PC-3 (cell line): ENCODE results near the gene ACTG2. TPM values are rescaled to one million over a fixed set of nuclear protein-coding genes. Genes with fewer than 3 reads are reported as not detected.
A peak's percentile ranks its signal among the peaks of the same experiment; 100 is the strongest.

Source experiments
- ATAC-seq: fragments of 200-7000 bp; cut with Tn5 transposase; 2 replicates; pipeline ENCODE4 v1.9.1; 2020; ENCODE audit warnings: mild to moderate bottlenecking, moderate library complexity
- BruUV-seq: library from RNA; stranded (reverse); fragments of 400-500 nt; replicated peaks from 2 replicates; lab custom pipeline; 2021; lab: Mats Ljungman, UMichigan
- CTCF ChIA-PET: fragments of 300-600 bp; sonication (Branson Sonifier 250); formaldehyde crosslinking; loops from one replicate; lab custom pipeline; 2022; ENCODE audit warnings: antibody characterized with exemption; lab: Charles Lee
- POLR2A ChIA-PET: fragments of 300-600 bp; sonication (Branson Sonifier 250); formaldehyde crosslinking; loops from one replicate; lab custom pipeline; 2022; ENCODE audit warnings: antibody characterized with exemption; ENCODE audit not compliant: unreplicated experiment; lab: Charles Lee
- DNase-seq: peaks from one replicate; pipeline ENCODE4 v3.0.0-alpha.2; 2015
- H2AFZ ChIP-seq: fragments of 300-600 bp; sonication (generic); 2 replicates; pipeline ENCODE4 v1.6.0; 2016; ENCODE audit warnings: antibody characterized with exemption, low read length
- H3F3A ChIP-seq: fragments of 300-600 bp; sonication (generic); one replicate; pipeline ENCODE4 v1.6.0; 2017; ENCODE audit warnings: antibody characterized with exemption, low read length, control low read depth, mild to moderate bottlenecking; ENCODE audit not compliant: unreplicated experiment
- H3K27ac ChIP-seq: fragments of 300-600 bp; sonication (generic); 2 replicates; pipeline ENCODE4 v1.5.1; 2016; ENCODE audit warnings: mild to moderate bottlenecking, low read length
- H3K27me3 ChIP-seq: fragments of 300-600 bp; sonication (generic); 2 replicates; pipeline ENCODE4 v1.6.1; 2016; ENCODE audit warnings: low read length, mixed read lengths
- H3K36me3 ChIP-seq: fragments of 300-600 bp; sonication (generic); 2 replicates; pipeline ENCODE4 v1.6.1; 2016; ENCODE audit warnings: low read depth, mixed run types, low read length, mixed read lengths
- H3K4me1 ChIP-seq: fragments of 300-600 bp; sonication (generic); 2 replicates; pipeline ENCODE4 v1.5.1; 2016; ENCODE audit warnings: low read length; ENCODE audit not compliant: insufficient read depth
- H3K4me2 ChIP-seq: fragments of 300-600 bp; sonication (generic); 2 replicates; pipeline ENCODE4 v1.6.0; 2016; ENCODE audit warnings: low read length
- H3K4me3 ChIP-seq: fragments of 300-600 bp; sonication (generic); 2 replicates; pipeline ENCODE4 v1.5.1; 2016; ENCODE audit warnings: mild to moderate bottlenecking, low read length, mixed read lengths
- H3K79me2 ChIP-seq: fragments of 300-600 bp; sonication (generic); 2 replicates; pipeline ENCODE4 v1.6.1; 2017; ENCODE audit warnings: low read length, mixed read lengths
- H3K9ac ChIP-seq: fragments of 300-600 bp; sonication (generic); 2 replicates; pipeline ENCODE4 v1.6.0; 2016; ENCODE audit warnings: mild to moderate bottlenecking, low read length
- H3K9me2 ChIP-seq: fragments of 300-600 bp; sonication (generic); replicated peaks from 2 replicates; pipeline ENCODE4 v1.6.1; 2016; ENCODE audit warnings: mixed run types, low read length, mixed read lengths
- H3K9me3 ChIP-seq: fragments of 300-600 bp; sonication (generic); 2 replicates; pipeline ENCODE4 v1.6.1; 2016; ENCODE audit warnings: low read length, mixed read lengths
- H4K20me1 ChIP-seq: fragments of 300-600 bp; sonication (generic); 2 replicates; pipeline ENCODE4 v1.6.1; 2016; ENCODE audit warnings: low read length, mixed read lengths
- EZH2 ChIP-seq: fragments of 300-600 bp; sonication (generic); IDR thresholded peaks from one replicate; pipeline ENCODE4 v1.6.1; 2017; ENCODE audit warnings: antibody characterized with exemption, mild to moderate bottlenecking, low read length; ENCODE audit not compliant: unreplicated experiment
- EZH2phosphoT487 ChIP-seq: fragments of 300-600 bp; sonication (generic); IDR thresholded peaks from 2 replicates; pipeline ENCODE4 v1.6.1; 2018; ENCODE audit warnings: mild to moderate bottlenecking, antibody characterized with exemption, low read length, borderline replicate concordance
- intact Hi-C: fragments of 100-400 bp; cut with micrococcal nuclease; formaldehyde crosslinking; loops from 2 replicates; pipeline ENCODE4 v1.9.0; 2023
- total RNA-seq: library from RNA; depleted of rRNA; stranded (reverse); fragments of >200 nt; gene quantifications from 2 replicates; pipeline ENCODE4 v1.2.3, GENCODE V29; 2014
- TF ChIP-seq, protein P1 (sequence below): fragments of 300-600 bp; sonication (generic); conservative IDR thresholded peaks from 2 replicates; pipeline ENCODE4 v1.5.1; 2017; ENCODE audit warnings: antibody characterized with exemption, low read depth, mild to moderate bottlenecking, low read length

ACTG2 gene
- total RNA-seq, 1 experiment from 2014 or later, result 3.8 TPM

DNA sequence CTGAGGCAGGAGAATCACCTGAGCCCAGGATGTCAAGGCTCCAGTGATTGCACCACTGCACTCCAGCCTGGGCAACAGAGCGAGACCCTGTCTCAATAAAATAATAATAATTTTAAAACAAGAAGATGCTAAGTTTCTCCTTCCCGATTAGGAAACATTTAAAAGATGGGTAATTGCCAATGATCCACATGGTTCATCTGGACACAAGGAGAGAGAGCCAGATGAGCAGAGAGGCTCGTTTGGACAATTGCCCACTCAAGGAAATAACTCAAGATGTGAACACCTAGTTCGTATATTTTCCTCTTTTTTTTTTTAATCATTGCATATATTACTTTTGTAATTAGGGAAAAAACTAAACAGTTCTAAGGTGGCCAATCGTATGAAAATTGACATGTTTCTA, 3.6 kb upstream of the ACTG2 start:
- Histone ChIP-seq H3K9ac (no peak overlapping the region), H3K27me3 (no peaks in the 10 kb centered on the region), H3K36me3 (no peaks in the 10 kb centered on the region), H4K20me1 (no peaks in the 10 kb centered on the region), H3K4me3 (no peak overlapping the region), H3K79me2 (no peaks in the 10 kb centered on the region), H3K9me2 (no peaks in the 10 kb centered on the region), H2AFZ (no peak overlapping the region), H3K4me2 (no peak overlapping the region), H3F3A (no peaks in the 10 kb centered on the region), H3K9me3 (no peaks in the 10 kb centered on the region), H3K4me1 (peaks cover 5% of the 10 kb centered on the region), H3K27ac (no peak overlapping the region)
- ATAC-seq, result no peak
- CTCF ChIA-PET, result no interaction called here
- intact Hi-C loops, result no loop called here
- TF ChIP-seq EZH2, result no peak
- TF ChIP-seq EZH2phosphoT487, result no peak
- TF ChIP-seq, protein P1, sequence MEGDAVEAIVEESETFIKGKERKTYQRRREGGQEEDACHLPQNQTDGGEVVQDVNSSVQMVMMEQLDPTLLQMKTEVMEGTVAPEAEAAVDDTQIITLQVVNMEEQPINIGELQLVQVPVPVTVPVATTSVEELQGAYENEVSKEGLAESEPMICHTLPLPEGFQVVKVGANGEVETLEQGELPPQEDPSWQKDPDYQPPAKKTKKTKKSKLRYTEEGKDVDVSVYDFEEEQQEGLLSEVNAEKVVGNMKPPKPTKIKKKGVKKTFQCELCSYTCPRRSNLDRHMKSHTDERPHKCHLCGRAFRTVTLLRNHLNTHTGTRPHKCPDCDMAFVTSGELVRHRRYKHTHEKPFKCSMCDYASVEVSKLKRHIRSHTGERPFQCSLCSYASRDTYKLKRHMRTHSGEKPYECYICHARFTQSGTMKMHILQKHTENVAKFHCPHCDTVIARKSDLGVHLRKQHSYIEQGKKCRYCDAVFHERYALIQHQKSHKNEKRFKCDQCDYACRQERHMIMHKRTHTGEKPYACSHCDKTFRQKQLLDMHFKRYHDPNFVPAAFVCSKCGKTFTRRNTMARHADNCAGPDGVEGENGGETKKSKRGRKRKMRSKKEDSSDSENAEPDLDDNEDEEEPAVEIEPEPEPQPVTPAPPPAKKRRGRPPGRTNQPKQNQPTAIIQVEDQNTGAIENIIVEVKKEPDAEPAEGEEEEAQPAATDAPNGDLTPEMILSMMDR, result no peak
- no peak for DNase-seq
- no TSS peak for BruUV-seq
- POLR2A ChIA-PET, result no interaction called here

DNA sequence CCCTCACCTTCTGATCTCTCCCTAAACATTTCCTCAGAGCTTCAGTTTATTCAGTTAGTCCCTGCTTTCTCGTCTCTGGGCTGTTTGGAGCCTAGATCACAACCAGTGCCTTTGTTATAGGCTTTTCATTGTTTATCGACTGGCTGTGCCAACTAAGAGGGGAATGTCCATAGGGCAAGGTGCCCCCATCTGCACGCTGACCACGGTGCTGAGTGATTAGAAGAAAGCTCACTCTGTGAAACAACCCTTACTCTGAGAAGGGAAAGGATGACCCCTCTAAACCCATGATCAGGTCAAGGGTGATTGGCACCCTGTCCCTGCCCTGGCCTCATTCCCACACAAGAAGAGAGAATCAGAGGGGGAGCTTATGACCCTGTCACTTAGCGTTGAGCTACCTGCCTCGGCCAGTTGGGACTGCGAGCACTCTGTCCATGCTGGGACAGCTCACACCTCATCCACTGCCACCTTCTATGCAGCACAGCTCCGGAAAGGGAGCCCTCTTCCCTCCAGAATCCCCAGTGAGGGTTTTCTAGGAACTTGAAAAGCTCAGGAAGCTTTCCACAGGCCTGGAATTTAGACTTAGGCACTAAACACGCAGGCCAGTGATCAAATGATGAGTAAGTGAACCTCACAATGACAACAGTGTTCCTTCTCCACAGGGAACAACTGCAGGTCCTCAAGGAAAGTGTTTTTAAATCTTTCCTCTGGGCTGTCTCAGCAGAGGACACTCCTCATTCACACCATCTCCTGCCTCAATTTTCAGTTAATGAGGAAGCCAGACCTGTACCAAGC, 2.3 kb upstream of the ACTG2 start:
- CTCF ChIA-PET, result interaction anchor here (0.5 kb wide), 1 partner anchor 713 kb away, joined by 7 read pairs; no protein-coding TSS in a partner anchor
- H3K4me1 ChIP-seq, result peaks cover 5% of the 10 kb centered on the region
- ATAC-seq, result peak; percentile 45
- H3K9me2 ChIP-seq, result no peaks in the 10 kb centered on the region
- no peak overlapping the region for H3K9ac ChIP-seq
- no peaks in the 10 kb centered on the region for H3K36me3 ChIP-seq
- H3K27ac ChIP-seq, result no peak overlapping the region
- H3K79me2 ChIP-seq, result no peaks in the 10 kb centered on the region
- POLR2A ChIA-PET, result no interaction called here
- H2AFZ ChIP-seq, result no peak overlapping the region
- no peaks in the 10 kb centered on the region for H3K9me3 ChIP-seq
- H3K4me3 ChIP-seq, result no peak overlapping the region
- no TSS peak for BruUV-seq
- H3K4me2 ChIP-seq, result no peak overlapping the region
- TF ChIP-seq EZH2phosphoT487 (no peak), EZH2 (no peak)
- TF ChIP-seq, protein P1, result no peak
- H4K20me1 ChIP-seq, result no peaks in the 10 kb centered on the region
- peak; percentile 35 for DNase-seq
- no peaks in the 10 kb centered on the region for H3K27me3 ChIP-seq
- intact Hi-C loops, result no loop called here
- no peaks in the 10 kb centered on the region for H3F3A ChIP-seq

DNA sequence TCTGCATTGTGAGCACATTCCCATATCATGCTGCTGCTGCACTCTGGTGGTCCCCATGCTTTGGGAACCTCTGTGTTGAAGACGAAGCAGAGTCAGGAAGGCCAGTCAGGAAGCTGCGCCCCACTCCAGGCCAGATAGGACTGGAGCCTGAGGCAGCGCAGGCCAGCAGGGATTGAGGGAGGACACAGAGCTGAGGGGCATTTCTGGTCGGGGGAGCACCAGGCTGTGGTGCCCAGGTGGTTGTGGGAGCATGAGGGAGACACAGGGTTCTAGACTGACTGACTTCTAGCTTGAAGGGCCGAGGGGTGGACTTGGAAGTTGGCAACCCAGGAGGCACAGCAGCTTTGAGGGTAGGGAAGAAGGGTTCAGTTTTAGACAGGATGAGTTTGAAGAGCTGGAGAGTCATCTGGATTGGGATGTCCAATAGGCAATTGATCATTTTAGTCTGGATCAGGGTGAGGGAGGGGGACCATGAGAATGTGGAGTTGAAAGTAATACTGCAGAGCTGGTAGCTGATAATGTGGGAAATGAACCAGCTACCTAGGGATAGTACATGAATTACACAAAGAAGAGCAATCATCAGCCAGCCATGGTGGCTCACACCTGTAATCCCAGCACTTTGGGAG, 1.4 kb upstream of the ACTG2 start:
- no peak for ATAC-seq
- H3K9me2 ChIP-seq, result no peaks in the 10 kb centered on the region
- ChIA-PET CTCF (no interaction called here), POLR2A (no interaction called here)
- no peaks in the 10 kb centered on the region for H4K20me1 ChIP-seq
- H3K4me3 ChIP-seq, result no peak overlapping the region
- H3K4me1 ChIP-seq, result peaks cover 5% of the 10 kb centered on the region
- no peaks in the 10 kb centered on the region for H3K27me3 ChIP-seq
- no peak overlapping the region for H3K27ac ChIP-seq
- intact Hi-C loops, result no loop called here
- no peak overlapping the region for H3K4me2 ChIP-seq
- no peak overlapping the region for H3K9ac ChIP-seq
- DNase-seq, result no peak
- no peaks in the 10 kb centered on the region for H3K9me3 ChIP-seq
- H2AFZ ChIP-seq, result no peak overlapping the region
- H3F3A ChIP-seq, result no peaks in the 10 kb centered on the region
- no TSS peak for BruUV-seq
- no peaks in the 10 kb centered on the region for H3K79me2 ChIP-seq
- no peaks in the 10 kb centered on the region for H3K36me3 ChIP-seq
- TF ChIP-seq EZH2phosphoT487 (no peak), EZH2 (no peak)
- TF ChIP-seq, protein P1, result no peak
